DMS114 treated with DMSO at 0.1 percent for 48 hours (cell line): Measurements from ENCODE around the gene TEX11.
"Not testable (repeated sequence)": the region's sequence is repeated elsewhere in the genome, so short reads cannot be mapped to it uniquely, and the experiment has no call there.

Source experiments
- DNase-seq: peaks from one replicate; lab custom pipeline; 2025; ENCODE audit not compliant: unreplicated experiment; lab: John Stamatoyannopoulos, UW

Gene TEX11

DNA sequence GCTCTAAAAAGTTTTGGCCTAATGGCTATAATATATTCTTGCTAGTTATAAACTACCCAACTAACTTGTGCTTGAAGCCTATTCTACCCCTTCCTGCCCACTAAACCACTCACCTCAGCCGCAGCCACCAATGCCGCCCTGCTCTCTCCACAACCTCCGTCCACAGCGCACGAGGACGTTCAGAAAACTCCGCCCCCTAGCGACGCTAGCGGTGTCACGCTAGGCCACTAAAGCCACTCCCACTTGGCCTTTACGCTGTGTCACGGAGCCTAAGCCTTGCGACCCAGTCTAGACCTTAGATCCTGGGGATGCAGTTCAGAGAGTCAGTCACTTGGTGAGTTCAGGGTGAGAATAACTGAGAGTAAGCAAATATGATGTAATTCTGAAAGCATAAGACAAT lies at the start of gene TEX11:
TEX11 (minus strand) TSS at position 171 of the 400 bp plus-strand sequence. CDS start 922 bp downstream, outside the sequence.
- no peak for DNase-seq

DNA sequence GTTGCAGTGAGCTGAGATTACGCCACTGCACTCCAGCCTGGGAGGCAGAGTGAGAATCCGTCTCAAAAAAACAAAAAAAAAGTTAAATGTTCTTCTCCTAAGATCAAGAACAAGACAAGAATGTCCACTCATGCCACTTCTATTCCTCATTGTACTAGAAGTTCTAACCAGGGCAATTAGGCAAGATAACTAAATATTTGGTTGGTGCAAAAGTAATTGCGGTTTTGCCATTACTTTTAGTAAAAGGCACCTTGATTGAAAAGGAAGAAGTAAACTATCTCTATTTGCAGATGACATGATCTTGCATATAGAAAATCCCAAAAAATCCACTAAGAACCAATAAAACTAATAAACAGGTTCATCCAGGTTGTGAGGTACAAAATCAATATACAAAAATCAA lies 46.4 kb upstream of the TEX11 start:
- DNase-seq: no peak

DNA sequence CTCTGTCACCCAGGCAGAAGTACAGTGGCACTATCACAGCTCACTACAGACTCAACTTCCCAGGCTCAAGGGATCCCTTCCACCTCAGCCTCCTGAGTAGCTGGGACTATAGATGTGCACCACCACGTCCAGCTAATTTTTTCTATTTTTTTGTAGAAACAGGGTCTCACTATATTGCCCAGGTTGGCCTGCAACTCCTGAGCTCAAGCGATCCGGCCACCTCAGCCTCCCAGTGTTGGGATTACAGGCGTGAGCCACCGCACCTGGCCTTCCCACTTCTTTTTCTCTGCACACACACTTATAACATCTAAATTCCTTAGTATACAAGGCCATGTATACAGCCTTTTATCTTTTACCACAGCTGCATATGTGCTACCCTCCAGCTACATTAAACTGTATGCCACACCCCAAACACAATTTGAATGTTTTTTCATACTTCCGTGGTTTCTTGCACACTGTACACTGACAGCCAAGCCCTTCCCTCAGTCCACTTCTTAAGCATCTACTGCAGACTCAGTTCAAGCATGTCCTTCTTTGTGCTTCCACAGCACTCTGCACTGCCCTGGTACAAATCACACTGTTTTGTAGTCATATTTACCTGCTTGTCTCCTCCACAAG lies 15.9 kb upstream of the TEX11 start:
- DNase-seq: no peak

DNA sequence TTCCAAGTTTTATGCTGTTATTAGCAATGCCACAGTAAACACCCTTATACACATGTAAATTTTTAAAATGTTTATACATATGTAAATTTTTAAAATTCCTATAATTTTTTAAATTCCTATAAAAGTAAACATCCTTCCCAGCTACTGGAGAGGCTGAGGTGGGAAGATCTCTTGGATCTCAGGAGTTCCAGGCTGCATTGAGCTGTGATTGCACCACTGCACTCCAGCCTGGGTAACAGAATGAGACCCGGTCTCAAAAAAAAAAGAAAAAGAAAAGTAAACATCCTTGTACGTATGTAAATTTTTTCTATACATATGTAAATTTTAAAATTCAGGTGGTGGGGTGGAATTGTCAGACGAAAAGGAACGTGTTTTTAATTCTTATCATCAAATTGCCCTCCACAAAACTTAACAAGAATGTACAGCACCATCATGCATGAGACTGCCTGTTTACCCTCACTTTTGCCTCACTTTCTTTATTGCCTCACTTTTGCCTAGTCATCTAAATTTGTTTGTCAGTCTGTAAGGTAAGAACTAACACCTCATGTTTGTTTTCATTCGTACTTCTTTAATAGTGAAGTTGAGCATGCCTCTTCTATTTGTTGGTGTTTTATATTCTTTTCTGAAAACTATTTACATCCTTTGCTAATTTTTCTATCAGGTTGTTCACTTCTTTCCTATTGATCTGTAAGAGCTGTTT lies 14.4 kb upstream of the TEX11 start:
- no peak for DNase-seq

DNA sequence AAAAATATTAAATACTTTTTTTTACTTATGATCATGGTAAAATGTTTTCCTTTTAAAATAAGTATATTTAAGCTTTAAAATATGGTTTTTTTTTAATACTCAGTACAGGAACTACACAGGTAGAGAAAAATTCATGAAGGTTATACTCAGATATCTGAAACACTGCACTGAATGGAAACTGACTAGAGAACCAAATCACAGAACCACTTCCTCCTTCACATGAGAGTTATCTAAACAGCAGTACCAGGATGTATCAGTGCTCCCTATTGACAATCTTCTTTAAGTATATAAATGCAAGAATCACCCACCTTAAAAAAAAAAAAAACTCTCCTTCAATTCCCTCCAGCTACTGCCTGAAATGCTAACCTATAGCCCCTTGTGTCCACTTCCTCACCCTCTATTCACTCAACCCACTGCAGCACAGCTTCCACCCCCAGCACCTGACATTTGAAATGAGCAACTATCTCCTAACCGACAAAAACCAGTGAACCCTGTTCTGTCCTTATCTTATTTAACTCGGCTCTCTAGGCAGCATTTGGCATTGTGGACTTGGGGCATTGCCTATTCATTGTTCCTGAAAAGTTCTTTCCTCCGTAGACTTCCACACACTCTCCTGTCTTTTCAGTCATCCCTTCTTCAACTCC lies 13.3 kb upstream of the TEX11 start:
- DNase-seq: no peak

DNA sequence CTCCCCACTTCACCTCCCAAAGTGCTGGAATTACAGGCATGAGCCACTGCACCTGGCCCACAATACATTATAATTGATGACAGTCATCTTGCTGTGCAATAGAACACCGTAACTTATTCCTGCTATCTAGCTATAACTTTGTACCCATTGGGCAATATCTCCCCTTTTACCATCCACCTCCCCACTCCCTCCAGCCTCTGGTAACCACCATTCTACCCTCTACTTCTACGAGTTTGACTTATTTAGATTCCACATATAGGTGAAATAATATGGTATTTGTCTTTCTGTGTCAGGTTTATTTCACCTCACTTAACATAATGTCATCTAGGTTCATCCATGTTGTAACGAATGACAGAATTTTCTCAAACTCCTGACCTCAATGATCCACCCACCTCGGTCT lies 8.2 kb upstream of the TEX11 start:
- DNase-seq: no peak

DNA sequence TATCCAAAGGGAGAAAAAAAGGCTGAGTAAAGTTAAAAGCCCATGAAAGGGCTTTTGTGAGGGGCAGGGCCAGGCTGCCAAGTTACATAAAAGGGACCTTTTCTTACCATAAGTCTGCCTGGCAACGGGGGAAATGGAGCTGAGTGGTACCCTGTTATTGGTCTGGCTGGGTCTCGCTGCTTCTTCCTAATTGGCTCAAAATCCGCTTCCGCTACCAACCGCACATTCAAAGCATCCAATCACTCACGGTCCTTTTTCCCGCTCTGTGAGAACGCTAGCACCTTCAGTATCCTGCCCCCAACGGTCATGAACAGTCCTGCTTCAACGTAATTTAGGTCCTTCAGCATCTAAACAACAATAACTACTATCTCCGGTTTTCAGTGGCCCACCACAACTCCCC lies 611 bp downstream of the TEX11 start:
- DNase-seq: no peak

DNA sequence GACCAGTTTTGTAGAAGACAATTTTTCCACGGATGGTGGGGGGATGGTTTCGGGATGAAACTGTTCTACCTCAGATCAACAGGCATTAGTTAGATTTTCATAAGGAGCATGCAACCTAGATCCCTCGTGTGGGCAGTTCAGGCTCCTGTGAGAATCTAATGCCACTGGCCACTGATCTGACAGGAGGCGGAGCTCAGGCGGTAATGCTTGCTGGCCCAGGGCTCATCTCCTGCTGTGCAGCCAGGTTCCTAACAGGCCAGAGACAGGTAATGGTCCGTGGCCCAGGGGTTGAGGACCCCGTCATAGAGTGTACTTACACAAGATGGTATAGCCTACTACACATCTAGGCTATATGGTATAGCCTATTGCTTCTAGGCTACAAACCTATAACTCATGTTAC lies 7.0 kb downstream of the TEX11 start:
- no peak for DNase-seq

DNA sequence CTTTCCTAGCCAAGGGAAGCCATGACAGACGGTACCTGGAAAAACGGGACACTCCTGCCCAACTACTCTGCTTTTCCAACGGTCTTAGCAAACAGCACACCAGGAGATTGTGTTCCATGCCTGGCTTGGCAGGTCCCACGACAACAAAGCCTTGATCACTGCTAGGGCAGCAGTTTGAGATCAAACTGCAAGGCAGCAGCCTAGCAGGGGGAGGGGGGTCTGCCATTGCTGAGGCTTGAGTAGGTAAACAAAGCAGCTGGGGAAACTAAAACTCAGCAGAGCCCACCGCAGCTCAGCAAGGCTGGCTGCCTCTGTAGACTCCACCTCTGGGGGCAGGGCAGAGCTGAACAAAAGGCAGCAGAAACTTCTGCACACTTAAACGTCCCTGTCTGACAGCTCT lies 18.1 kb downstream of the TEX11 start:
- DNase-seq: not testable (repeated sequence)

DNA sequence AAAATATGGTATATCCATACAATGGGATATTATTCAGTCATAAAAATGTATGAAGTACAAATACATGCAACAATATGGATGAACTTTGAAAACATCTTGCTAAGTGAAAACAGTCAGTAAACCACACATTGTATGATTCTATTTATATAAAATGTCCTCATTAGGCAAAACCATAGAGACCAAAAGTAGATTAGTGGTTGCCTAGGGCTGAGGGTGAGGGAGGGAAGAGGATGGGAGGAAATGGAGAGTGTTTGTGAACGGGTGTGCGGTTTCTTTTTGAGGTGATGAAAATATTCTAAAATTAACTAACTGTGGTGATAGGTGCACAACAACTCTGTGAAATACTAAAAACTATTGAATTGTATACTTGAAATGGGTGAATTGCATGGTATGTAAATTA lies 29.6 kb downstream of the TEX11 start:
- DNase-seq: no peak

DNA sequence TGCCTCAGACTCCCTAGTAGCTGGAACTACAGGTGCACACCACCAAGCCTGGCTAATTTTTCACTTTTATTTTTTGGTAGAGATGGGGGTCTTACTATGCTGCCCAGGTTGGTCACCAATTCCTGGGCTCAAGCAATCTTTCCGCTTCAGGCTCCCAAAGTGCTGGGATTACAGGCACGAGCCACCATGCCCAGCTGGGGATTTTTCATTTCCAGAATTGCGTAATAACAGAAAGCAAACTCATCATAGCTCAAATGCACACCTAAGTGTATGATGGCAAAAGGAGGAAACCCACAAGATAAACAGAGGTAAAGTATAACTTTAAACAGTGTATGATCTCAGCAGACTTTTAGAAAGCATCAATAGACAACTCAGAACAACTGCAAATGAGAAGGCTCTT lies 56.2 kb downstream of the TEX11 start:
- DNase-seq: no peak

DNA sequence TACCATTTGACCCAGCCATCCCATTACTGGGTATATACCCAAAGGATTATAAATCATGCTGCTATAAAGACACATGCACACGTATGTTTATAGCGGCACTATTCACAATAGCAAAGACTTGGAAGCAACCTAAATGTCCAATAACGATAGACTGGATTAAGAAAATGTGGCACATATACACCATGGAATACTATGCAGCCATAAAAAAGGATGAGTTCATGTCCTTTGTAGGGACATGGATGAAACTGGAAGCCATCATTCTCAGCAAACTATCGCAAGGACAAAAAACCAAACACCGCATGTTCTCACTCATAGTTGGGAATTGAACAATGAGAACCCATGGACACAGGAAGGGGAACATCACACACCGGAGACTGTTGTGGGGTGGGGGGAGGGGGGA lies 64.4 kb downstream of the TEX11 start:
- DNase-seq: not testable (repeated sequence)

DNA sequence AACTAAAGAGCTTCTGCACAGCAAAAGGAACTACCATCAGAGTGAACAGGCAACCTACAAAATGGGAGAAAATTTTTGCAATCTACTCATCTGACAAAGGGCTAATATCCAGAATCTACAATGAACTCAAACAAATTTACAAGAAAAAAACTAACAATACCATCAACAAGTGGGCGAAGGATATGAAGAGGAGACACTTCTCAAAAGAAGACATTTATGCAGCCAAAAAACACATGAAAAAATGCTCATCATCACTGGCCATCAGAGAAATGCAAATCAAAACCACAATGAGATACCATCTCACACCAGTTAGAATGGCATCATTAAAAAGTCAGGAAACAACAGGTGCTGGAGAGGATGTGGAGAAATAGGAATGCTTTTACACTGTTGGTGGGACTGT lies 64.9 kb downstream of the TEX11 start:
- DNase-seq: not testable (repeated sequence)

DNA sequence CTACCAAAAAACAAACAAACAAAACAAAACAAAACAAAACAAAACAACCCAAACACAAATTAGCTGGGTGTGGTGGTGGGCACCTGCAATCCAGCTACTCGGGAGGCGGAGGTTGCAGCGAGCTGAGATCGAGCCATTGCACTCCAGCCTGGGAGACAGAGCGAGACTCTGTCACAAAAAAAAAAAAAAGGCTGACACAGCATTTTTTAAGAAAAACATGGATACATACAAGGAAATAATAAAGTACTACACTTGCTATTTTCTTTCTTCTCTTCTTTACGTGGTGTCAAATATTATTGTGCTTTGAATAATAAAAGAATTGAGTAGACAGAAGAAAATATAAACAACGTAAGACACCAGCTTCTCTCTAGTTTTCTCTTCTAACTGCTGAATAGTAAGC lies 73.9 kb downstream of the TEX11 start:
- DNase-seq: no peak

DNA sequence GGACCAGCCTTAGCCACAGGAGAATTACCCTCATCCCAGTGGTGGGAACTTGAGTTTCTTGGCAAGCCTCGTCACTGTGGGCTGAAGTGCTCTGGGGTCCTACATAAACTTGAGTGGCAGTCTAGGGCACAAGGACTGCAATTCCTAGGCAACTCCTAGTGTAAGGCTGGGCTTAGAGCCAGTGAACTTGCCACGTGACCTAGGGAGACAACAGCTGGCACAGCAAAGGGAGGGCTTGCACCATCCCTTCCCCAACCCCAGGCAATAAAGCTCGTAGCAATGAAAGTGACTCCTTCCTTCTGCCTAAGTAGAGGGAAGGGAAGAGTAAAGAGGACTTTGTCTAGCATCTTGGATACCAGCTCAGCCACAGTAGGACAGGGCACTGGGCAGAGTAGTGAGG lies 81.8 kb downstream of the TEX11 start:
- DNase-seq: no peak

DNA sequence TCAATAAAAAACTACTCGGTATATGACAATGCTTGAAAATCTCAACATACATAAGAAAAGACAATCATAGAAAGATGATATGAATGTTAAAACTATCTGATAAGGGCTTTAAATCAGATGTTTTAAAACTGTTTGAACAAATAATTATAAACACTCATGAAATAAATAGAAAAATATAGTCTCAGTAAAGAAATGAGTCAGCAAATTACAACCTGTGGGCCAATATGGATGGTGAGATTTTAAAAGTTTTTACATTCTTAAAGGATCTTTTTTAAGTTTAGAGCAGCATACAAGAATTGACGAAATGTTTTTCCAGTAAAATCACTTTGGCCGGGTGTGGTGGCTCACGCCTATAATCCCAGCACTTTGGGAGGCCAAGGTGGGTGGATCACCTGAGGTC lies 83.1 kb downstream of the TEX11 start:
- no peak for DNase-seq

DNA sequence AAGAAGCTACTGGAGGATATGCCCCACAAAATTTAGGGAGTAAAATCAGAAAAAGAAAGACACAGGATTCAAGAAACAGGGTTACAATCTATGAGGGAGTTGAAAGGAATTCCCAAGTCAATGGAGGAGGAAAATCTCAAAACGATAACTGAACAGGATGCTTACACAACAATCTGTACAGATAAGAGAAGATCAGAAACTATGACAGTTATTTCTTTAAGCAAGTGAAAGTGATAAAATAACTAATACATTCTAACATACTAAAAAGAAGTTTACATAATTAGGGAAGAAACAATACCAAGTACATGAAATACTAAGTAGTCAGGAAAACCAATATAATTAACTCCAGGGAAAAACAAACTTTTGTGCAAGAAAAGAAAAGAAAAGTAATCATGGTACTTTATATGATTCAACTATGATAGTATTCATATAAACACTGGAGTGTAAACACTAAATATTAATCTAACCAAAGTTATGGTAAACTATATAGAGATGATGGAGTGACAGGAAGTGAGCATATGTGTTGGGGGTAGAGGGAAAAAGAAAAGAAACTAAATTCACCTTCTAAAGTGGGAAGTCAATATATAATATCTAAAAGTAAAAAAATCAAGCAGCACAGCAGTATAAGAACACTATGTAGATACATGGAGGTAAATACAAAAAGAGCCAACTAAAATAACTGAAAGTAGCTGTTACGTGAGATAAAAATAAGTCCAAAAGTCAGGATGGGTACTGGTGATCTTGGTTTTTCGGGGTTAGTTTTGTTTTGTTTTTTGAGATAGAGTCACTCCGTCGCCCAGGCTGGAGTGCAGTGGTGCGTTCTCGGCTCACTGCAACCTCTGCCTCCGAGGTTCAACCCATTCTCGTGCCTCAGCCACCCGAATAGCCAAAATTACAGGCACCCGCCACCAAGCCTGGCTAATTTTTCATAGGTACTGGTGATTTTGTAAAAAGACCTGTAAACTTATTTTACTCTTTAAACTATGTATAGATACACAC lies 99.3 kb downstream of the TEX11 start:
- DNase-seq: no peak

DNA sequence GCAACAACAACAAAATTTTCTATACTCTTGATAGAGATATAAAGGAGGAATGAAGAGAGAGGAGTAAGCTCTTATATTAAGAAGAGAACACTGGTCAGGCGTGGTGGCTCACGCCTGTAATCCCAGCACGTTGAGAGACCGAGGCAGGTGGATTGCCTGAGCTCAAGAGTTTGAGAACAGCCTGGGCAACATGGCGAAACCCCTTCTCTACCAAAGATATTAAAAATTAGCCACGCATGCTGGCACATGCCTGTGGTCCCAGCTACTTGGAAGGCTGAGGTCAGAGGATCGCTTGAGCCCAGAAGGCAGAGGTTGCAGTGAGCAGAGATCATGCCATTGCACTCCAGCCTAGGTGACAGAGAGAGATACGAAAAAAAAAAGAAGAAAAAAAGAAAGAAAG lies 102.4 kb downstream of the TEX11 start:
- no peak for DNase-seq

DNA sequence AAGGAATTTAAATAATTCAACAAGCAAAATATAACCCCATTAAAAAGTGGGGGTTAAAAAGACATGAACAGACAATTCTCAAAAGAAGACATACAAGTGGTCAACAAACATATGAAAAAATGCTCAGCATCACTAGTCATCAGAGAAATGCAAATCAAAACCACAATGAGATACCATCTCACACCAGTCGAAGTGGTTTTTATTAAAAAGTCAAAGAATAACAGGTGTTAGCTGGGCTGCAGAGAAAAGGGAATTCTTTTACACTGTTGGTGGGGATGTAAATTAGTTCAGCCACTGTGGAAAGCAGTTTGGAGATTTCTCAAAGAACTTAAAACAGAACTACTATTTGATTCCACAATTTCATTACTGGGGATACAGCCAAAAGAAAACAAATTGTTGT lies 111.8 kb downstream of the TEX11 start:
- not testable (repeated sequence) for DNase-seq

DNA sequence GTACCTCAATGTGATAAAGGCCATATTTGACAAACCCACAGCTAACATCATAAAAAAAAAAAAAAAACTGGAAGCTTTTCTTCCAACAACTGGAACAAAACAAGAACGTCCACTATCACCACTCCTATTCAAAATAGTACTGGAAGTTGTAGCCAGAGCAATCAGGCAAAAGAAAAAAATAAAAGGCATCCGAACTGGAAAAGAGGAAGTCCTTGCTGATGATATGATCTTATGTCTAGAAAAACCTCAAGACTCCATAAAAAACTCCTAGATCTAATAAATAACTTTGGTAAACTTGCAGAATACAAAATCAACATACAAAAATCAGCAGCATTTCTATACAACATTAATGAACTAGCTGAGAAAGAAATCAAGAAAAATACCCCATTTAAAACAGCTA lies 134.3 kb downstream of the TEX11 start:
- no peak for DNase-seq

DNA sequence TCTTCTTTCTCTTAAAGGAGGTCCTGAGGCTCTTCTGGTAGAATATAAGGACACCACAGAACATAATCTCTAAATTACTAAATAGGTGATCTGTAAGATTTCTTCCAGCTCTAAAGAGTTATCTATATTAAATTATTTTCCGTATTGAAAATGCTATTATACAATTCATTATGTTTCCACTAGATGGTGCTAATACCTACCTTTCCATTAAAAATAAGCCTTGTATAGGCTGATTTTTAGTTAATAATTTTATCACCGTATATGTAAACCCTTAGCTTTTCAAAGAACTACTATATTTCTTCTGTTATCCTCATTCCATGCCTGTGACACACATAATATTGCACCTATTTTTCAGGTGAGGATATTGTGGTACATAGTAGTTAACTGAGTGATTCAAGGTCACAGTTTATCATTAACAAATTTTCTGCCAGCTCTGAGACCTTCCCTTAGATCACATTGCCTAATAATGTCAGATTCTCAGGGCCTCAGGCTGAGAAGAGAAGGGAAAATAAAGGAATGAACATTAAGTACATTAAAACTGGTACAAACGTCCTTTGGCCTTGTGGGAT lies 138.8 kb downstream of the TEX11 start:
- DNase-seq: peak; percentile 11
